Skeletal muscle satellite cell (primary cell): Measurements from ENCODE around the gene FAM171A2.
"Not testable (repeated sequence)": the region's sequence is repeated elsewhere in the genome, so short reads cannot be mapped to it uniquely, and the experiment has no call there.

Experiments
- H3K27me3 ChIP-seq: 2 replicates; pipeline ENCODE4 v1.7.0; 2013; ENCODE audit warnings: low read length; ENCODE audit not compliant: control insufficient read depth, insufficient read depth
- H3K36me3 ChIP-seq: 2 replicates; pipeline ENCODE4 v1.7.0; 2013; ENCODE audit warnings: mild to moderate bottlenecking, control low read depth, low read length; ENCODE audit not compliant: insufficient read depth
- H3K4me1 ChIP-seq: 2 replicates; pipeline ENCODE4 v1.7.0; 2013; ENCODE audit warnings: low read length; ENCODE audit not compliant: control insufficient read depth, insufficient read depth
- H3K4me2 ChIP-seq: 2 replicates; pipeline ENCODE4 v1.7.0; 2013; ENCODE audit warnings: mild to moderate bottlenecking, low read length
- H3K4me3 ChIP-seq: 2 replicates; pipeline ENCODE4 v1.7.0; 2013; ENCODE audit warnings: low read length
- H3K9ac ChIP-seq: 2 replicates; pipeline ENCODE4 v1.7.0; 2013; ENCODE audit warnings: mild to moderate bottlenecking, low read depth, low read length, moderate library complexity
- H3K9me3 ChIP-seq: replicated peaks from 2 replicates; pipeline ENCODE4 v1.7.0; 2013; ENCODE audit warnings: mild to moderate bottlenecking, control low read depth, low read length

Gene FAM171A2

DNA sequence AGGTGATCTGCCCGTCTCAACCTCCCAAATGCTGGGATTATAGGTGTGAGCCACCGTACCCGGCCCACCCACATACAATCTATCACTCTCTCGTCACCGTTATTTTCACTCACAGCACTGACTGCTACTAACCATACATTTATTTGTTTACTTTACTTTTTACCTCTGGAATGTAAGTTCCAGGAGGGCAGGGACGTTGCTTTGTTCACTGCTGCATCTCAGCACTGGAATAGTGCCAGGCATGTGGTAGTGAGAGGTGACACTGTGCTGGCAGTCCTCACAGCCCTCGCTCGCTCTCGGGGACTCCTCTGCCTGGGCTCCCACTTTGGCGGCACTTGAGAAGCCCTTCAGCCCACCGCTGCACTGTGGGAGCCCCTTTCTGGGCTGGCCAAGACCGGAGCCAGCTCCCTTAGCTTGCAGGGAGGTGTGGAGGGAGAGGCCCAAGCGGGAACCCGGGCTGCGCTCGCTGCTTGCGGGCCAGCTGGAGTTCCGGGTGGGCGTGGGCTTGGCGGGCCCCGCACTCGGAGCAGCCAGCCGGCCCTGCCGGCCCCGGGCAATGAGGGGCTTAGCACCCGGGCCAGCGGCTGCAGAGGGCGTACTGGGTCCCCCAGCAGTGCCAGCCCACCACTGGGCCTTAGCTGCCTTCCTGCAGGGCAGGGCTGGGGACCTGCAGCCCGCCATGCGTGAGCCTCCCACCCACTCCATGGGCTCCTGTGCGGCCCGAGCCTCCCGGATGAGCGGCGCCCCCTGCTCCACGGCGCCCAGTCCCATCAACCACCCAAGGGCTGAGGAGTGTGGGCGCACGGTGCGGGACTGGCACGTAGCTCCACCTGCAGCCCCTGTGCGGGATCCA, 5.0 kb upstream of the FAM171A2 start:
- H3K4me3 ChIP-seq, H3K9me3 ChIP-seq, H3K4me1 ChIP-seq, H3K4me2 ChIP-seq, H3K9ac ChIP-seq, H3K36me3 ChIP-seq: not testable (repeated sequence)
- peaks cover 36% of the 10 kb centered on the region for H3K27me3 ChIP-seq

DNA sequence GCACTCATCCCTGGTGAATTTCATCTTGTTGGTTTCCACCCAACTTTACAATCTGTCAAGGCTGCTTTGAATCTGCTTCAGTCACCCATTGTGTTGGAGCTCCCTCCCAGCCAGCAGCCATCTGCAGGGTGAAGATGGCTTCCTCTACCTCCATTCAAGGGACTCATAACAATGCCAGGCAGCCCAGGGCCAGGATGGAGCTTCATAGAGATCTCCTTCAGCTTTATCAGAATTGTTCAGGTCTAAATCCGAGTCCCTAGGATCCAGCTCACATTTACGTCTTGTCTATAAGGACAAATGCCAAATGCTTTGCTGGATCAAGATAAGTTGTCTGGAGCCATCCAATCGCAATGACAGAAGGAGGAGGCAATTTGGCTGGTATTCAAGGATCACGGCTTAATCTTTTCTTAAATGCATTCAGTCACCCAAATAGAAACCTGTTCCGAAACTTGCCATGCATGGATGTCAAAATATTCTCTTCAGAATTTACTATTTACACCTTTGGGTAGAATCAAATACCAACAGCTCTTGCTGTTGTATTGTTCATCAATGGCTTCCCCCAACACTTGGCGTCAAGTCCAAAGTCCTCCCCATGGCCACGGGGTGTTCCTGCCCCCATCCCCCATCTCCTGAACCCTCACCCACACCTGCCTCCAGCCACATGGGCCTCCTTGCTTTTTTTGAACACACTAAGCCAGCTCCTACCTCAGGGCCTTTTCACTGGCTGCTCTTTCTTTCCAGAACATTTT, 3.8 kb upstream of the FAM171A2 start:
- no peaks in the 10 kb centered on the region for H3K36me3 ChIP-seq
- no peaks in the 10 kb centered on the region for H3K4me1 ChIP-seq
- H3K9me3 ChIP-seq, result no peaks in the 10 kb centered on the region
- peaks cover 36% of the 10 kb centered on the region for H3K27me3 ChIP-seq
- no peak overlapping the region for H3K4me2 ChIP-seq
- no peak overlapping the region for H3K4me3 ChIP-seq
- no peak overlapping the region for H3K9ac ChIP-seq

DNA sequence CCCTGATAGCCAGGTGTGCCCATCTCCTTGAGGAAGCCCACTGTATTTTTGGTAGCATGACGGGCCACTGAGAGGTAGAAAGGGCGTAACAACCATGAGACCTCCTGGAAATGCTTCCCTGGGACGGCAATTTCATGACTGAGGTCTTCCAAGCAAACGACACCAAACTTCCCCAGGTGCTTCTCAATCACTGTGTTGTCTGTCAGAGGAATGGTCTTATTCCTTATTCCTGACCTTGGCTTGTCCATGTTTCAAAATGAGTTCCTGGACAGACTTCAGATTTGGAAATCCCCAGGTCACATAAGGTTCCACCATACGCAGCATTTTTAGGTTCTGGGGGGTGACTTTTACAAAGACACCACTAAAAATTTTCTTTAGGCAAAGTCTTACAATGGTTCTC, 1.4 kb upstream of the FAM171A2 start:
- not testable (repeated sequence) for H3K4me2 ChIP-seq, H3K36me3 ChIP-seq, H3K9ac ChIP-seq, H3K4me3 ChIP-seq, H3K4me1 ChIP-seq, H3K9me3 ChIP-seq
- H3K27me3 ChIP-seq, result peaks cover 25% of the 10 kb centered on the region

DNA sequence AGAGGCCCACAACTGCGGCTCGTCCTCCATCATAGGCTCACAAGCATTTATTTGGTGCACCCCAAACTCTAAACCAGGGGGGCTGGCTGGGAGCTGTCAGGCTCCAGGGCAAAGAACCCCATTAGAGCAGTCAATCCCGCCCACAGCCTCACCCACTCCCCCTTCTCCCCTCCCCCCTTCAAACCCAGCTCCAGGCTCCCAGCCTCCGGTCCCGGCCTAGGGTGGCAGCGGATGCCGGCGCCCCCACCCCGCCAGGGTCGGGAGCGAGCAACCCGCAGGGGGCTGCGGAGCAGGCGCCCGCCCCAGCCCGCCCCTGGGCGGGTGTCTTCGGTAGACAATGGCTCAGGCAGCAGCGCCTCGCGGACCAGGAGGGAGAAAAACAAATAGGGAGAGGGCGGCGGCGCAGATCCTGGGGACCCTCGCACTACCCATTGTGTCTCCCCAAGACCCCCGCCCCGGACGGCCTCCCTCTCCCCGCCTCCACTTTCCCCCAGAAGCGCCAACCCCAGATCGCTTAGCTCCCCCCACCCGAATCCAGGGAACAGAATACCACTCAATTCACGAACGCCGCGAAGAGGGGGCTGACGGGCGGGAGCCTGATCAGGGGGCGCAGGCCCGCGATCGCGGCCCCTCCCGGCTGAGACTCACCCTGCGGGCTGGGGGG, 572 bp downstream of the FAM171A2 start:
- peak overlapping the region; percentile 84 for H3K9ac ChIP-seq
- peaks cover 25% of the 10 kb centered on the region for H3K27me3 ChIP-seq
- H3K9me3 ChIP-seq, result no peaks in the 10 kb centered on the region
- peak overlapping the region; percentile 85 for H3K4me3 ChIP-seq
- peaks cover 7% of the 10 kb centered on the region for H3K4me1 ChIP-seq
- no peaks in the 10 kb centered on the region for H3K36me3 ChIP-seq
- peak overlapping the region; percentile 99 for H3K4me2 ChIP-seq

DNA sequence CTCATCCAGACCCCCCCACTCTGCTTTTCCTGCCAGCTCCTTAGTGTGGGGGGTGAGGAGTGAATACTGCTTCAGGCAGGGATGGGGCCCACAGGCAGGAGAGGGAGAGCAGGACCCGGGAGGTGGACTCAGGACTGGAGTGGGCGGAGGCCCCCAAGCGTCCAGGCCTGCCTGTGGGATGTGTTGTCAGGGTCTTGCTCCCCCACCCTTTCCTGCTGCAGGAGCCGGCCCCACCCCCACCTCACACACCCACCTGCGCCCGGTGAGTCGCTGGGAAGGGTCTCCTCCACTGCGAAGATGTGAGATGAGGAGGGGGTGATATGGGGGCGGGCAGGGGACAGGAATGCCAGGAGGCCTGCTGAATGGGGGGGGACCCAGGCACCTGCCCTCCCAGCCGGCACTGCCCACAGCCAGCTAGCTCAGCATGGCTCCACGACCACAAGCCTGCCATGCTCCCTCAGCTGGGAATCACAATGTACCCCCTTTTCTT, 1.1 kb downstream of the FAM171A2 start:
- Histone ChIP-seq H3K36me3 (no peaks in the 10 kb centered on the region), H3K9ac (peak overlapping the region; percentile 84), H3K4me3 (peak overlapping the region; percentile 85), H3K4me2 (peak overlapping the region; percentile 99), H3K9me3 (no peaks in the 10 kb centered on the region), H3K4me1 (peaks cover 7% of the 10 kb centered on the region), H3K27me3 (peaks cover 22% of the 10 kb centered on the region)

DNA sequence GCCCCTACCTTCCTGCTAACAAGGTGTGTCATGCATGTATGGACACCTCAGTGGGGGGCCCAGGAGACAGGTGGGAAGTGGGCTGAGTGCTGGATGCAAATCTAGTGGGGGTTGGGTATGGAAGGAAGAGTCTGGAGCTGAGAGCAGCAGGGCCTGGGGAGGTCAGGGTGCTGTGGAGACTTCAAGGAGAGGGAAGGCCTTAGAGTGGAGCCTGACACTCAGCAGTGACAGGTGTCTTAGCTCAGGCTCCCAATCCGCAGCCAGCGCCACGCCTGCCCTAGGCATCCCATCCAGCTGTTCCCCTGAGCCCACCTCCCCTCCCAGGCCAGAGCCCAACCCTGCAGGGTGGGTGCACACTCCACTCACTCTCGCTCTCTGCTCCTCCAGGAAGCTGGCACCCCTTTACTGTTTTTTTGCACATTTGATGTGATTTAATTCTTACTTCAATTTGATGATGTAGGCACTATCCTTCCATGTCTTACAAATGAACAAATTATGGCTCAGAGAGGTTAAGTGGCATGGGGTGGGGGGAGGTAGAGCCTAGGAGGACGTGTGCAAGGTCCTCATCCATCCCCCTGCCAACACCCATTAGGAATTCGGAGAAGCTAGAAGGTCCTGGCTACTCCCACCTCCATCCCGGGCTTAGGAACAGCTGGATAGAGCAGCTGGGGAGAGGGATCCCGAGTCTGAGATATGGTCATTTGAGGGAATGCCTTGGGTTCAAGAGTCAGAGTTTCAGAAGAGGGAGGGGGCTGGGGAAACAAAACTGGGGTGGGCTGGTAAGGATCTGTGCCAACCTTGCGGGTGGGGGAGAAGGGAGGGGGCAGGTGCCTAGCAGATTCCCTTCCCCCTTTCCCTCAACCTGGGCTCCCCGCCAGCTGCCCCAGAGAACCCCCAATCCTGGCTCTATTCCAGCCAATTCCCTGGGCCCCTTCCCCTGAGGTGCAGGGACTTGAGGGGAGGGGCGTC, 2.1 kb downstream of the FAM171A2 start:
- H3K27me3 ChIP-seq, result peaks cover 16% of the 10 kb centered on the region
- no peaks in the 10 kb centered on the region for H3K9me3 ChIP-seq
- no peaks in the 10 kb centered on the region for H3K36me3 ChIP-seq
- H3K4me2 ChIP-seq, result no peak overlapping the region
- no peak overlapping the region for H3K4me3 ChIP-seq
- no peak overlapping the region for H3K9ac ChIP-seq
- peaks cover 7% of the 10 kb centered on the region for H3K4me1 ChIP-seq

DNA sequence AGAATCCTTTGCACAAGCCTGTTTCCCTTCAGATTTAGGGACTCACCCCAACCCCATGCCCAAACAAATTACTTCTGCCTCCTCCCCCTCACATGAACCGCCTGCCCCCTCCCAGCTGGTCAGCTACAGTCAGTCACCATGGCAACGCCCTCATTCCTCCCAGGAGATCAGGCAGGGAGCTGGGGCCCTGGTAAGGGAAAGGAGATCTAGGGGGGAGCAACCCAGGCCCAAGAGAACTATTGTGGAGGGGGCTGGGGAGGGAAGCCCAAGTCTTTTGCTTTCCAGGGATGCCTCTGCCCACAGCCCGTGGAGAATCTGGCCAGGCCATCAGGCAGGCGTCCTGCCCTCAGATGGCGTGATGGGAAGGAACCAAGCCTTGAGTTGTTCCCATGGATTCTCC, 2.8 kb downstream of the FAM171A2 start:
- no peak overlapping the region for H3K9ac ChIP-seq
- peaks cover 7% of the 10 kb centered on the region for H3K4me1 ChIP-seq
- H3K36me3 ChIP-seq, result no peaks in the 10 kb centered on the region
- H3K4me3 ChIP-seq, result no peak overlapping the region
- H3K27me3 ChIP-seq, result peaks cover 9% of the 10 kb centered on the region
- no peaks in the 10 kb centered on the region for H3K9me3 ChIP-seq
- H3K4me2 ChIP-seq, result no peak overlapping the region

DNA sequence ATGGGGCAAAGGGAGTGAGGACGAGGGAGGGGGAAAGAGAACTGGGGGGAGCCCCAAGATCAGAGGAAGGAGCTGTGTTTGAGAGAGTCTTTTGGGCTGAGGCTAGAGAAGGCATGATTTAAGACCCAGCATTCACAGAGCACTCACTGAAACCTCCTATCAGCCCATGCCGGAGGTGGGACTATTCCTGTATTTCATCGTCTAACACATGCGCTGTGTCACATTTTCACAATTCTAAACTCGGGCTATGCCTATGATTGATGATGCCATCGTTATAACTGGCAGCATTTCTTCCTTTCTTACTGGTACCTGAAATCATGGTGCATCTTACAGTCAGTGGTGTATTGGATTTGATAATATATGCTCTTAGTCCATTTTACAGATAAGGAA, 3.5 kb downstream of the FAM171A2 start:
- H3K4me2 ChIP-seq, result no peak overlapping the region
- peaks cover 5% of the 10 kb centered on the region for H3K27me3 ChIP-seq
- H3K4me3 ChIP-seq, result no peak overlapping the region
- no peak overlapping the region for H3K9ac ChIP-seq
- peaks cover 7% of the 10 kb centered on the region for H3K4me1 ChIP-seq
- no peaks in the 10 kb centered on the region for H3K36me3 ChIP-seq
- H3K9me3 ChIP-seq, result no peaks in the 10 kb centered on the region

DNA sequence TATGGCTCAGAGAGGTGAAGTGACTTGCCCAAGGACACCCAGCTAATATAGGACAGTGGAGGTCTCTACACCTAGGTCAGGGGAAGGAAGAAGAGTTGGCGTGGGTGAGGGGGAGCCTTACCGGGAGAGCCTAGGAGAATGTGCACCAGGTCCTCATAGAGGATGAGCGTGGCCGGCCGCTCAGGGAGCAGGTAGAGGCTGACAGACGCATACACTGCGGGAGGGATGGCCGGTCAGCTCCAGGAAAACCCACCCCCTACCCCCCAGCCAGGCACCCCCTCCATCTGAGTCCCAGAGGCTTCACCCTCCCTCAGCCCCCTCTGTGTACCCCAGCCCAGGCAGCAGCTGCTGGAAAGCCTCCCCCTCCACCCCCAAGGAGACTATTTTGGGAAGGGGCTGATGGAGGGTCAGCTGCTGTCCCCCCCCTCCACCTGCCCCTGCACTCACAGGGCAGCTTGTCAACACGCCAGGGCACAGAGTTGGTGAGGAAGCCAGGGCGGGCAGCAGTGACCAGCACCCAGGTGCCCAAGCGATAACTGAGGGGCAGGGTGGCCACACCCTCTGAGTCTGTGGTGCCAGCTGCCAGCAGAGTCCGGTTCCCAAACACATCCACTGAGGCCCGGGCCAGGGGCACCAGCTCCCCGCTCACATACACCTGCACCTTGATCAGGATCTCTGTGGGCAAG, 4.1 kb downstream of the FAM171A2 start:
- H3K27me3 ChIP-seq, result peaks cover under 1% of the 10 kb centered on the region
- H3K4me1 ChIP-seq, result peaks cover 7% of the 10 kb centered on the region
- H3K4me3 ChIP-seq, result no peak overlapping the region

DNA sequence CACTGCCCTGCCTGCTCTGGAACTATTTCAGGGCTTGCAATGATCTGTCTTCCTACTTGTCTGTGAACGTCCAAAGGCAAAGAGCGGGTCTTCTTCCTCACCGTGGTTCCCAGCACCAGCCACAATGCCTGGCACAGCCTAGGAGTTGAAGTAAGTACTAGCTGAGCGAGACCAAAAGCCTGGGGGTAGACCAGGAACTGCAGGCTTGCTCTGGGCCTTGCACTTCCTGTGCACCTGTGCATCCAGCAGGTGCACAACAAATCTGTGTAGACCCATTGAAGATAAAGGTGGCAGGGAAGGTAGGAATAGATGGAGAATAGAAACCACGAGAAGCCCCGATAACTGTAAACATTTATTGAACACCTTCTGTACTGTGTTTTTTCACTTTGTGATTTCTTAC, 4.6 kb downstream of the FAM171A2 start:
- Histone ChIP-seq H3K4me1 (peaks cover 7% of the 10 kb centered on the region), H3K27me3 (no peaks in the 10 kb centered on the region), H3K9ac (no peak overlapping the region), H3K9me3 (no peaks in the 10 kb centered on the region), H3K4me3 (no peak overlapping the region), H3K36me3 (no peaks in the 10 kb centered on the region), H3K4me2 (no peak overlapping the region)

More for the DNA sequence above, 4.1 kb downstream of the FAM171A2 start:
- Histone ChIP-seq H3K36me3 (no peaks in the 10 kb centered on the region), H3K4me2 (no peak overlapping the region), H3K9me3 (no peaks in the 10 kb centered on the region), H3K9ac (no peak overlapping the region)
